Vagina (tissue), 2 donors: ENCODE results near the gene CTDSP1. TPM values are rescaled to one million over a fixed set of nuclear protein-coding genes. Genes with fewer than 3 reads are reported as not detected.
A peak's percentile ranks its signal among the peaks of the same experiment; 100 is the strongest.

ENCODE experiments used
- DNase-seq, 2 donors: peaks; one replicate each; pipeline ENCODE4 v3.0.0-alpha.2; 2017; ENCODE audit errors: extremely low spot score in 2 of 2
- H3K27ac ChIP-seq: fragments of 200-600 bp; sonication (generic); one replicate; pipeline ENCODE4 v1.5.1; 2019
- H3K27me3 ChIP-seq: fragments of 200-600 bp; sonication (generic); one replicate; pipeline ENCODE4 v1.5.1; 2019
- H3K36me3 ChIP-seq, 2 donors: fragments of 200-600 bp; sonication (generic); one replicate each; pipeline ENCODE4 v1.5.1; 2017 to 2019
- H3K4me1 ChIP-seq: fragments of 200-600 bp; sonication (generic); one replicate; pipeline ENCODE4 v1.5.1; 2019
- H3K4me3 ChIP-seq, 2 donors: fragments of 200-600 bp; sonication (generic); 1 replicate in 1 of 2; 2 replicates in 1 of 2; pipeline ENCODE4 v1.5.1; 2016 to 2019
- H3K9me3 ChIP-seq: fragments of 200-600 bp; sonication (generic); one replicate; pipeline ENCODE4 v1.5.1; 2019
- POLR2A ChIP-seq, 2 donors: fragments of 450-650 bp; IDR thresholded peaks; one replicate each; pipeline ENCODE4 v1.6.1; 2017; ENCODE audit warnings: antibody characterized with exemption in 2 of 2, mild to moderate bottlenecking in 2 of 2, moderate library complexity in 2 of 2
- POLR2AphosphoS5 ChIP-seq, 2 donors: sonication (generic); formaldehyde crosslinking; IDR thresholded peaks; one replicate each; pipeline ENCODE4 v1.9.0; 2017; ENCODE audit warnings: antibody characterized with exemption in 2 of 2, mild to moderate bottlenecking in 2 of 2, low read depth in 1 of 2; ENCODE audit not compliant: insufficient read depth in 1 of 2
- intact Hi-C: fragments of 100-400 bp; cut with DNase I; formaldehyde crosslinking; loops from one replicate; pipeline ENCODE4 v1.15.1; 2023
- total RNA-seq: library from RNA; depleted of rRNA; stranded (reverse); fragments of >200 nt; gene quantifications from one replicate; pipeline ENCODE4 v1.2.3, GENCODE V29; 2016
- TF ChIP-seq, protein P1 (sequence below), 3 experiments: fragments of 450-650 bp in 2 of 3; fragments of 200-600 bp in 1 of 3; sonication (generic) in 1 of 3; IDR thresholded peaks; one replicate each; pipeline ENCODE4 v1.5.1; 2017 to 2019; ENCODE audit warnings: antibody characterized with exemption in 3 of 3, mild to moderate bottlenecking in 2 of 3, moderate library complexity in 2 of 3

Gene CTDSP1
- total RNA-seq, 1 donor from 2014 or later, result 103 TPM

- H3K27ac ChIP-seq, result no peak overlapping the region
Observed at GRCh38 chr2:218374795-218375194, 24.9 kb upstream of the CTDSP1 start.

DNA sequence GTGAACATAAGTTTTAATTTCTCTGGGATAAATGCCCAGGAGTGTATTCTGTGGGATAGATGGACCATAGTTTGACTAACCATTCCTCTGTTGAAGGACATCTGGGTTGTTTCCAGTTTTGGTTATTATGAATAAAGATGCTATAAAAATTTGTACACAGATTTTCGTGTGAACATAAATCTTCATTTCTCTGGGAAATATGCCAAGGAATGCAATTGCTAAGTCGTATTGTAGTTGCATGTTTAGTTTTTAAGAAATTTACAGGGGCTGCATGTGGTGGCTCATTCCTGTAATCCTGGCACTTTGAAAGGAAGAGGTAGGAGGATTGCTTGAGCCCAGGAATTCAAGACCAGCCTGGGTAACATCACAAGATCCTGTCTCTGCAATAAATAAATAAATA lies 24.5 kb upstream of the CTDSP1 start:
- no peaks in the 10 kb centered on the region for H3K9me3 ChIP-seq
- no peak overlapping the region for H3K27ac ChIP-seq
- intact Hi-C loops, result no loop called here
- no peaks in the 10 kb centered on the region for H3K36me3 ChIP-seq
- H3K4me3 ChIP-seq, result no peak overlapping the region
- DNase-seq, result no peak
- no peaks in the 10 kb centered on the region for H3K27me3 ChIP-seq
- H3K4me1 ChIP-seq, result no peaks in the 10 kb centered on the region
- TF ChIP-seq POLR2AphosphoS5 (IDR thresholded peaks at IDR 0.05; ENCODE audit: insufficient read depth in 1 of 2, low read depth in 1 of 2), result no peak

More at GRCh38 chr2:218374795-218375194, 24.9 kb upstream of the CTDSP1 start:
- Histone ChIP-seq H3K9me3 (no peaks in the 10 kb centered on the region), H3K36me3 (no peaks in the 10 kb centered on the region), H3K4me3 (no peak overlapping the region), H3K4me1 (peaks cover 1% of the 10 kb centered on the region), H3K27me3 (no peaks in the 10 kb centered on the region)
- TF ChIP-seq POLR2AphosphoS5 (IDR thresholded peaks at IDR 0.05; ENCODE audit: insufficient read depth in 1 of 2, low read depth in 1 of 2) (no peak), POLR2A (IDR thresholded peaks at IDR 0.05) (no peak)
- TF ChIP-seq, protein P1, sequence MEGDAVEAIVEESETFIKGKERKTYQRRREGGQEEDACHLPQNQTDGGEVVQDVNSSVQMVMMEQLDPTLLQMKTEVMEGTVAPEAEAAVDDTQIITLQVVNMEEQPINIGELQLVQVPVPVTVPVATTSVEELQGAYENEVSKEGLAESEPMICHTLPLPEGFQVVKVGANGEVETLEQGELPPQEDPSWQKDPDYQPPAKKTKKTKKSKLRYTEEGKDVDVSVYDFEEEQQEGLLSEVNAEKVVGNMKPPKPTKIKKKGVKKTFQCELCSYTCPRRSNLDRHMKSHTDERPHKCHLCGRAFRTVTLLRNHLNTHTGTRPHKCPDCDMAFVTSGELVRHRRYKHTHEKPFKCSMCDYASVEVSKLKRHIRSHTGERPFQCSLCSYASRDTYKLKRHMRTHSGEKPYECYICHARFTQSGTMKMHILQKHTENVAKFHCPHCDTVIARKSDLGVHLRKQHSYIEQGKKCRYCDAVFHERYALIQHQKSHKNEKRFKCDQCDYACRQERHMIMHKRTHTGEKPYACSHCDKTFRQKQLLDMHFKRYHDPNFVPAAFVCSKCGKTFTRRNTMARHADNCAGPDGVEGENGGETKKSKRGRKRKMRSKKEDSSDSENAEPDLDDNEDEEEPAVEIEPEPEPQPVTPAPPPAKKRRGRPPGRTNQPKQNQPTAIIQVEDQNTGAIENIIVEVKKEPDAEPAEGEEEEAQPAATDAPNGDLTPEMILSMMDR (IDR thresholded peaks at IDR 0.05), result no peak
- no peak for DNase-seq
- intact Hi-C loops, result no loop called here

GRCh38 chr2:218378053-218378452 lies 21.6 kb upstream of the CTDSP1 start:
- no peaks in the 10 kb centered on the region for H3K27me3 ChIP-seq
- intact Hi-C loops, result no loop called here
- no peak overlapping the region for H3K27ac ChIP-seq
- H3K4me1 ChIP-seq, result no peaks in the 10 kb centered on the region
- DNase-seq, result no peak
- TF ChIP-seq POLR2AphosphoS5 (IDR thresholded peaks at IDR 0.05; ENCODE audit: insufficient read depth in 1 of 2, low read depth in 1 of 2), result no peak
- no peak for TF ChIP-seq POLR2A (IDR thresholded peaks at IDR 0.05)
- H3K4me3 ChIP-seq, result no peak overlapping the region
- H3K36me3 ChIP-seq, result no peaks in the 10 kb centered on the region
- H3K9me3 ChIP-seq, result no peaks in the 10 kb centered on the region

- no peaks in the 10 kb centered on the region for H3K9me3 ChIP-seq
- peak in 1 of 2 donors; percentile 51 for TF ChIP-seq POLR2AphosphoS5 (IDR thresholded peaks at IDR 0.05; ENCODE audit: insufficient read depth in 1 of 2, low read depth in 1 of 2)
- TF ChIP-seq, protein P1 (IDR thresholded peaks at IDR 0.05), result no peak
- peak in 1 of 2 donors; percentile 16 for TF ChIP-seq POLR2A (IDR thresholded peaks at IDR 0.05)
- no peaks in the 10 kb centered on the region for H3K36me3 ChIP-seq
- intact Hi-C loops, result no loop called here
- H3K27ac ChIP-seq, result no peak within 1 kb of the TSS
- peaks cover 8% of the 10 kb centered on the region for H3K4me1 ChIP-seq
- no peak within 1 kb of the TSS for H3K4me3 ChIP-seq
- H3K27me3 ChIP-seq, result no peaks in the 10 kb centered on the region
- no peak for DNase-seq
Observed at GRCh38 chr2:218381916-218382366, 17.7 kb upstream of the CTDSP1 start, which contains the start of gene SLC11A1. TSS of gene SLC11A1 (plus strand) at chr2:218382273. CDS start at chr2:218382369, 96 bp downstream.

- Histone ChIP-seq H3K4me3 (no peak overlapping the region), H3K4me1 (peaks cover 17% of the 10 kb centered on the region), H3K27me3 (no peaks in the 10 kb centered on the region), H3K36me3 (no peaks in the 10 kb centered on the region), H3K27ac (no peak overlapping the region), H3K9me3 (no peaks in the 10 kb centered on the region)
- intact Hi-C loops, result no loop called here
- TF ChIP-seq POLR2AphosphoS5 (IDR thresholded peaks at IDR 0.05; ENCODE audit: insufficient read depth in 1 of 2, low read depth in 1 of 2), result no peak
- TF ChIP-seq, protein P1 (IDR thresholded peaks at IDR 0.05), result no peak
- TF ChIP-seq POLR2A (IDR thresholded peaks at IDR 0.05), result no peak
- DNase-seq, result no peak
Observed at GRCh38 chr2:218382785-218383184, 16.9 kb upstream of the CTDSP1 start.

GRCh38 chr2:218383892-218384519 lies 15.7 kb upstream of the CTDSP1 start:
- Histone ChIP-seq H3K36me3 (no peaks in the 10 kb centered on the region), H3K27ac (no peak overlapping the region), H3K9me3 (no peaks in the 10 kb centered on the region), H3K4me1 (peaks cover 21% of the 10 kb centered on the region), H3K27me3 (no peaks in the 10 kb centered on the region), H3K4me3 (no peak overlapping the region)
- TF ChIP-seq POLR2AphosphoS5 (IDR thresholded peaks at IDR 0.05; ENCODE audit: insufficient read depth in 1 of 2, low read depth in 1 of 2), result peak in 1 of 2 donors; percentile 32
- TF ChIP-seq, protein P1 (IDR thresholded peaks at IDR 0.05), result no peak
- DNase-seq, result no peak
- intact Hi-C loops, result no loop called here
